Right lobe of liver (tissue), 4 donors: ENCODE measurements around the gene BFSP1.

Experiments
- POLR2A ChIP-seq: fragments of 450-650 bp; IDR thresholded peaks from one replicate; pipeline ENCODE4 v1.6.1; 2017; ENCODE audit warnings: antibody characterized with exemption, mild to moderate bottlenecking
- TF ChIP-seq, protein P1 (sequence below), 4 donors: fragments of 200-600 bp in 3 of 4; fragments of 450-650 bp in 1 of 4; IDR thresholded peaks; one replicate each; pipeline versions ENCODE4 v1.5.1 to v1.8.0; 2016 to 2022; ENCODE audit warnings: antibody characterized with exemption in 4 of 4, mild to moderate bottlenecking in 2 of 4
- donor health status: DM: no; HTN: no; CAD: no.
- donor health status: DM: no; HTN: no; CAD: no.
- donor health status: DM: no; HTN: yes; CAD: no.

DNA sequence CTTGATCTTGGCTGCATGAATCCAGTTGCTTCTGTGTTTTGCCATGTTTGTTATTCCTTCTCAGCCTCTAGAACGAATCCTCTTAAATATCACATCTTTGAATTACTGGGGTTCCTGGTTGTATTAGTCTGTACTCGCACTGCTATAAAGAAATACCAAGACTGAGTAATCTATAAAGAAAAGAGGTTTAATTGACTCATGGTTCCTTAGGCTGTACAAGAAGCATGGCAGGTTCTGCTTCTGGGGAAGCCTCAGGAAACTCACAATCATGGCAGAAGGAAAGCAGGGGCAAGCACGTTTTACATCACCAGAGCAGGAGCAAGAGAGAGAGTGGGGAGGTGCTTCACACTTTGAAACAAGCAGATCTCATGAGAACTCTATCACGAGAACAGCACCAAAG, 18.0 kb upstream of the BFSP1 start:
- TF ChIP-seq, protein P1, sequence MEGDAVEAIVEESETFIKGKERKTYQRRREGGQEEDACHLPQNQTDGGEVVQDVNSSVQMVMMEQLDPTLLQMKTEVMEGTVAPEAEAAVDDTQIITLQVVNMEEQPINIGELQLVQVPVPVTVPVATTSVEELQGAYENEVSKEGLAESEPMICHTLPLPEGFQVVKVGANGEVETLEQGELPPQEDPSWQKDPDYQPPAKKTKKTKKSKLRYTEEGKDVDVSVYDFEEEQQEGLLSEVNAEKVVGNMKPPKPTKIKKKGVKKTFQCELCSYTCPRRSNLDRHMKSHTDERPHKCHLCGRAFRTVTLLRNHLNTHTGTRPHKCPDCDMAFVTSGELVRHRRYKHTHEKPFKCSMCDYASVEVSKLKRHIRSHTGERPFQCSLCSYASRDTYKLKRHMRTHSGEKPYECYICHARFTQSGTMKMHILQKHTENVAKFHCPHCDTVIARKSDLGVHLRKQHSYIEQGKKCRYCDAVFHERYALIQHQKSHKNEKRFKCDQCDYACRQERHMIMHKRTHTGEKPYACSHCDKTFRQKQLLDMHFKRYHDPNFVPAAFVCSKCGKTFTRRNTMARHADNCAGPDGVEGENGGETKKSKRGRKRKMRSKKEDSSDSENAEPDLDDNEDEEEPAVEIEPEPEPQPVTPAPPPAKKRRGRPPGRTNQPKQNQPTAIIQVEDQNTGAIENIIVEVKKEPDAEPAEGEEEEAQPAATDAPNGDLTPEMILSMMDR (IDR thresholded peaks at IDR 0.05), result no peak
- TF ChIP-seq POLR2A, result no peak
